ENCODE data around the gene EPB41.

The EPB41 gene

DNA sequence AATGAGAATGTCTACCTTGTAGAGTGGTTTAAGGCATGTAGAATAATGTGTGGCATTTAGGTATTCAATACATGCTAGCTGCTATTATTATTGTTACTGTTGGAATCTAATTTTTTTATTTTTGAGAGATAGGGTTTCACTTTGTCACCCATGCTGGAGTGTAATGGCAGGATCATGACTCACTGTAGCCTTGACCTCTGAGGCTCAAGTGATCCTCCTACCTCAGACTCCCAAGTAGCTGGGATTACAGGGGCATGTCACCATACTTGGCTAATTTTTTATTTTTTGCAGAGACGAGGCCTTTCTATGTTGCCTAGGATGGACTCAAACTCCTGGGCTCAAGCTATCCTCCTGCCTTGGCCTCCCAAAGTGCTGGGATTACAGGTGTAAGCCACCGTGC is 61.9 kb downstream of the EPB41 start:
- no peak overlapping the region for H3K4me3 ChIP-seq (ENCODE audit: low read depth, low read length)
- TF ChIP-seq, protein P1, sequence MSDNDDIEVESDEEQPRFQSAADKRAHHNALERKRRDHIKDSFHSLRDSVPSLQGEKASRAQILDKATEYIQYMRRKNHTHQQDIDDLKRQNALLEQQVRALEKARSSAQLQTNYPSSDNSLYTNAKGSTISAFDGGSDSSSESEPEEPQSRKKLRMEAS (IDR thresholded peaks at IDR 0.05; ENCODE audit: low read depth, low read length), result no peak
- TF ChIP-seq POLR2A (IDR thresholded peaks at IDR 0.05; ENCODE audit: extremely low read depth, insufficient read length), result no peak
- TF ChIP-seq, protein P2, sequence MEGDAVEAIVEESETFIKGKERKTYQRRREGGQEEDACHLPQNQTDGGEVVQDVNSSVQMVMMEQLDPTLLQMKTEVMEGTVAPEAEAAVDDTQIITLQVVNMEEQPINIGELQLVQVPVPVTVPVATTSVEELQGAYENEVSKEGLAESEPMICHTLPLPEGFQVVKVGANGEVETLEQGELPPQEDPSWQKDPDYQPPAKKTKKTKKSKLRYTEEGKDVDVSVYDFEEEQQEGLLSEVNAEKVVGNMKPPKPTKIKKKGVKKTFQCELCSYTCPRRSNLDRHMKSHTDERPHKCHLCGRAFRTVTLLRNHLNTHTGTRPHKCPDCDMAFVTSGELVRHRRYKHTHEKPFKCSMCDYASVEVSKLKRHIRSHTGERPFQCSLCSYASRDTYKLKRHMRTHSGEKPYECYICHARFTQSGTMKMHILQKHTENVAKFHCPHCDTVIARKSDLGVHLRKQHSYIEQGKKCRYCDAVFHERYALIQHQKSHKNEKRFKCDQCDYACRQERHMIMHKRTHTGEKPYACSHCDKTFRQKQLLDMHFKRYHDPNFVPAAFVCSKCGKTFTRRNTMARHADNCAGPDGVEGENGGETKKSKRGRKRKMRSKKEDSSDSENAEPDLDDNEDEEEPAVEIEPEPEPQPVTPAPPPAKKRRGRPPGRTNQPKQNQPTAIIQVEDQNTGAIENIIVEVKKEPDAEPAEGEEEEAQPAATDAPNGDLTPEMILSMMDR (IDR thresholded peaks at IDR 0.05; ENCODE audit: low read depth, low read length), result no peak
- TF ChIP-seq MYC (IDR thresholded peaks at IDR 0.05; ENCODE audit: low read depth, low read length), result no peak
- no peak for DNase-seq (ENCODE audit: low read depth)

DNA sequence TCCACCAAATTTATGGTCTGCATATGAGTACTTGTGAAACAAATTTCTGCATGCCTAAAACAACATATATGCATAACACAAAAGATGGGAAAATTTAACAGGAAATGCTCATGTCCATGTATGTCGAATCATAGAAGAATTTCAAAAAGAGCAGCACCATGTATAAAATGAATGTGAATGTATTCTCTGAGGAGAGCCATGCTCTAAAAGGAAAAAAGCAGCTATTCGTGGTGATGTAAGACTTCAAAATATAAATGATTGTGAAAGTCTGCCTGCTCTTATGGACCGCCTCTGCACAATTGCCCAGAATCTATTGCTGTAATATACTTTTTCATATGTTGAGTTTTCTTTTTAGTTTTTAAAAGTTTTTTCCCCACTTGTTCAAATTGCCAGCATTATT is 66.8 kb downstream of the EPB41 start:
- TF ChIP-seq MYC (IDR thresholded peaks at IDR 0.05; ENCODE audit: low read depth, low read length) (no peak), POLR2A (IDR thresholded peaks at IDR 0.05; ENCODE audit: extremely low read depth, insufficient read length) (no peak)
- TF ChIP-seq, protein P1 (IDR thresholded peaks at IDR 0.05; ENCODE audit: low read depth, low read length), result no peak
- TF ChIP-seq, protein P2 (IDR thresholded peaks at IDR 0.05; ENCODE audit: low read depth, low read length), result no peak
- DNase-seq (ENCODE audit: low read depth), result peak; percentile 10
- no peak overlapping the region for H3K4me3 ChIP-seq (ENCODE audit: low read depth, low read length)

DNA sequence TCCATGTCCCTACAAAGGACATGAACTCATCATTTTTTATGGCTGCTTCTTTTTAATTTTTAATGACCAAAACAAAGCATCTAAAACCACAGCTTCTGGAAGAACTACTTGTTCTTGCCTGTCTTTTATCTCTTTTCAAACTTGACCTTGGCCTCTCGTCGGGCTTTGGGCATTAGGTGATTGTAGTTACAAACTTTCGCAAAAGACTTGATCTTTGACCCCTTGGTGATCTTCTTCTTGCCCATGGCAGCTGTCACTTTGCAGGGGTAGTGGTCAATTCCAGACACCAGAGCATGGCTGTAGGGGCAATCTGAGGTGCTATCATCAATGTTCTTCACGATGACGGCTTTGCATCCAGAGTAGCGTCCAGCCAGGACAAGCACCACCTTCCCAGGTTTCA is 67.8 kb downstream of the EPB41 start:
- no peak for DNase-seq (ENCODE audit: low read depth)
- TF ChIP-seq MYC (IDR thresholded peaks at IDR 0.05; ENCODE audit: low read depth, low read length), result no peak
- TF ChIP-seq, protein P1 (IDR thresholded peaks at IDR 0.05; ENCODE audit: low read depth, low read length), result no peak
- TF ChIP-seq, protein P2 (IDR thresholded peaks at IDR 0.05; ENCODE audit: low read depth, low read length), result no peak
- TF ChIP-seq POLR2A (IDR thresholded peaks at IDR 0.05; ENCODE audit: extremely low read depth, insufficient read length), result no peak
- H3K4me3 ChIP-seq (ENCODE audit: low read depth, low read length), result no peak overlapping the region

DNA sequence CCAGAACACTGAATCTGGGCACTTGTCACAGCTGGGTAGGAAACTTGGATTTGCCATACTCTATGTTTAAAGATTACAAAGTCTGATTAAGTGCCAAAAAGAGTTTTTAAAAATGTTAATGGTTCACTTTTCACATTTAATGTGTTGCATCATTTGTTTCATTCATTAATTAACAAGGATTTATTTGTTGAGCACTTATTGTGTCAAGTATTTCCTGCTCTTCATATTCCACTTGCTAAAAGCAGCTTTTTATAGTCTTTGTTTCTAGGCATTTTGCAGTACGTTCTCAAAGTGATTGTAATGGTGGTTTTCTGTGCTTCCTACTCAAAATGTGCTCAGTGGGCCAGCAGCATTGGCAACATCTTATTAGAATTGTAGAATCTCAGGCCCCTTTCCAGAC is 68.7 kb downstream of the EPB41 start:
- no peak overlapping the region for H3K4me3 ChIP-seq (ENCODE audit: low read depth, low read length)
- no peak for DNase-seq (ENCODE audit: low read depth)
- TF ChIP-seq, protein P1 (IDR thresholded peaks at IDR 0.05; ENCODE audit: low read depth, low read length), result no peak
- TF ChIP-seq POLR2A (IDR thresholded peaks at IDR 0.05; ENCODE audit: extremely low read depth, insufficient read length) (no peak), MYC (IDR thresholded peaks at IDR 0.05; ENCODE audit: low read depth, low read length) (no peak)

DNA sequence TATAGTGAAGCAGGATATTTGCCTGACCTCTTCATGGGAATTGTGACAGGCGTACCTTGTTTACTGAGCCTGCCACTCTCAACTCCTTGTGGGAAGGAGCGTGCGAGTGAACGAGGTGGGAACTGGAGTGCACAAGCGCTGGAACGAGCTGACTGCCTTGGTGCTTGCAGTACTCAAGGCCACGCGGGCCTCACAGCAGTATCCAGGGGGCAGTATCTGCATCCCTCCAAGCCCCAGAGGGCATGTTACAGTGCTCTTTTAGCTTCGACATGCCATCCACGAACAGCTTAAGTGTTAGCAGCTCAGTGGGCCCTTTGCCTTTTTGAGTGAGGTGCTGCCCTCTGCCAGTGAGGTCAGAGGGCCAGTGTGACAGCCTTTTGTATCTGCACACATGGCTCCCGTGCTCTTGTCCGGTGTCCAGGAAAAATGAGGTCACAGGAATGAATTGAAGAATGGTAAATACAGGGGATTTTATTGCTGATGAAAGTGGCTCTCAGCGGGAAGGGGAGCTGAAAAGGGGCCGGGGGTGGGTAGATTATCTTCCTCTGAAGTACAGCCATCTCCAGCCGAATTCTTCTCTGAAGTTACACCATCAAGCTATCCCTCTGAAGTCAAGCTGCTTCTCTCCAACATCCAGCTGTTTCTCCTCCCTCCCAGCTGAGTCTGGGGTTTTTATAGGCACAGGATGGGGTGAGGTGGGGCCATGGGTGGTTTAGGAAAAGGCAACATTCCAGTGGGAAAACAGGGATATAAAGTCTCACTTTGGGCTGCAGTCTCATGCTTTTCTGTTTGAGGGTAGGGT is 69.3 kb downstream of the EPB41 start:
- no peak for DNase-seq (ENCODE audit: low read depth)
- no peak overlapping the region for H3K4me3 ChIP-seq (ENCODE audit: low read depth, low read length)
- TF ChIP-seq, protein P2 (IDR thresholded peaks at IDR 0.05; ENCODE audit: low read depth, low read length), result no peak
- TF ChIP-seq POLR2A (IDR thresholded peaks at IDR 0.05; ENCODE audit: extremely low read depth, insufficient read length) (no peak), MYC (IDR thresholded peaks at IDR 0.05; ENCODE audit: low read depth, low read length) (no peak)
- TF ChIP-seq, protein P1 (IDR thresholded peaks at IDR 0.05; ENCODE audit: low read depth, low read length), result no peak

DNA sequence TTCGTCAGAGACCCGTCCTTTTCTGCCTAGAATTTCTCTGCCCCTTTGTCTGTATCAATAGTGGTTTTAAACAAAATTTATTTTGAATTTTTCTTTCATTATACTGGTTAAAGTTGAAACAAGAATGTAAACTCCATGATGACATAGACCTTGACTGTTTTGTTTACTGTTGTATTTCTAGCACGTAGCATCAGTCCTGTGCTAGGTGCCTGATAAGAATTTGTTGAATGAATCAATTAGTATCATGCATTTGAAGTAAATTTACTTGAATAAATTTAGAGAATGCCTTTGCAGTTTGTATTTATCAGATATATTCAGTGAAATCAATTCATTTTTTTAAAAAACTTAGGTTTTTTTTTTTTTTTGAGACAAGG is 69.9 kb downstream of the EPB41 start:
- TF ChIP-seq, protein P2 (IDR thresholded peaks at IDR 0.05; ENCODE audit: low read depth, low read length), result no peak
- no peak overlapping the region for H3K4me3 ChIP-seq (ENCODE audit: low read depth, low read length)
- DNase-seq (ENCODE audit: low read depth), result no peak
